GM23338 (cell line): ENCODE data around the gene ARHGAP11A. TPM values are rescaled to one million over a fixed set of nuclear protein-coding genes. Genes with fewer than 3 reads are reported as not detected.

Source experiments
- ATAC-seq: fragments of 200-7000 bp; cut with Tn5 transposase; 3 replicates; pipeline ENCODE4 v1.9.1; 2020
- DNase-seq: peaks from one replicate; pipeline ENCODE4 v3.0.0-alpha.2; 2015; ENCODE audit warnings: low spot score
- H2AFZ ChIP-seq: fragments of 200-600 bp; sonication (generic); 2 replicates; pipeline ENCODE4 v1.8.0; 2016; ENCODE audit warnings: antibody characterized with exemption, mild to moderate bottlenecking, moderate library complexity
- H3F3A ChIP-seq: fragments of 200-600 bp; sonication (generic); replicated peaks from 2 replicates; pipeline ENCODE4 v1.8.0; 2017; ENCODE audit warnings: antibody characterized with exemption, mixed run types, low read depth
- H3K27ac ChIP-seq: fragments of 200-600 bp; sonication (generic); 2 replicates; pipeline ENCODE4 v1.6.1; 2016; ENCODE audit warnings: low read depth
- H3K27me3 ChIP-seq: fragments of 200-600 bp; sonication (generic); 2 replicates; pipeline ENCODE4 v1.8.0; 2016; ENCODE audit warnings: mild to moderate bottlenecking, mixed run types, moderate library complexity; ENCODE audit not compliant: insufficient read depth
- H3K36me3 ChIP-seq: fragments of 200-600 bp; sonication (generic); 2 replicates; pipeline ENCODE4 v1.8.0; 2016; ENCODE audit warnings: mild to moderate bottlenecking; ENCODE audit not compliant: insufficient read depth
- H3K4me1 ChIP-seq: fragments of 200-600 bp; sonication (generic); 2 replicates; pipeline ENCODE4 v1.8.0; 2016; ENCODE audit warnings: mild to moderate bottlenecking, moderate library complexity; ENCODE audit not compliant: insufficient read depth
- H3K4me2 ChIP-seq: fragments of 200-600 bp; sonication (generic); 2 replicates; pipeline ENCODE4 v1.7.1; 2017; ENCODE audit warnings: mixed run types
- H3K4me3 ChIP-seq: fragments of 200-600 bp; sonication (generic); 2 replicates; pipeline ENCODE4 v1.6.1; 2016; ENCODE audit warnings: mixed run types
- H3K79me2 ChIP-seq: fragments of 200-600 bp; sonication (generic); replicated peaks from 2 replicates; pipeline ENCODE4 v1.8.0; 2017; ENCODE audit warnings: mild to moderate bottlenecking; ENCODE audit not compliant: insufficient read depth
- H3K9me2 ChIP-seq: fragments of 200-600 bp; sonication (generic); 2 replicates; pipeline ENCODE4 v1.8.0; 2017; ENCODE audit not compliant: insufficient read depth
- H4K20me1 ChIP-seq: fragments of 200-600 bp; sonication (generic); replicated peaks from 2 replicates; pipeline ENCODE4 v1.8.0; 2017; ENCODE audit warnings: mild to moderate bottlenecking; ENCODE audit not compliant: insufficient read depth
- H3K27ac Mint-ChIP-seq: 2 replicates; pipeline ENCODE4 v1.8.0; 2020; ENCODE audit warnings: inconsistent platforms, mild to moderate bottlenecking, moderate library complexity, mixed read lengths
- H3K27me3 Mint-ChIP-seq: 3 replicates; pipeline ENCODE4 v1.8.0; 2022; ENCODE audit warnings: low read depth, mild to moderate bottlenecking, moderate library complexity, mixed read lengths, inconsistent platforms; ENCODE audit not compliant: insufficient read depth, poor library complexity
- H3K36me3 Mint-ChIP-seq: 3 replicates; pipeline ENCODE4 v1.8.0; 2021; ENCODE audit warnings: low read depth, mild to moderate bottlenecking, inconsistent platforms, moderate library complexity, mixed read lengths
- H3K4me1 Mint-ChIP-seq: 3 replicates; pipeline ENCODE4 v1.8.0; 2020; ENCODE audit warnings: mild to moderate bottlenecking, inconsistent platforms, mixed read lengths
- H3K4me3 Mint-ChIP-seq: 3 replicates; pipeline ENCODE4 v1.8.0; 2021; ENCODE audit warnings: moderate library complexity, mild to moderate bottlenecking, inconsistent platforms, mixed read lengths
- H3K9me3 Mint-ChIP-seq: 3 replicates; pipeline ENCODE4 v1.8.0; 2020; ENCODE audit warnings: moderate library complexity, mild to moderate bottlenecking, inconsistent platforms, mixed read lengths
- CREB1 ChIP-seq: fragments of 250-450 bp; sonication (Bioruptor Pico); IDR thresholded peaks from 2 replicates; pipeline ENCODE4 v1.5.0; 2020; ENCODE audit warnings: low read depth, mild to moderate bottlenecking, moderate library complexity
- CTCF ChIP-seq, 2 experiments: fragments of 200-600 bp in 1 of 2; sonication (generic) in 1 of 2; conservative IDR thresholded peaks; 2 replicates each; pipeline versions ENCODE4 v1.5.1 to v1.6.1; 2016 to 2017; ENCODE audit warnings: antibody characterized with exemption in 2 of 2, low read depth in 2 of 2, mild to moderate bottlenecking in 2 of 2, moderate library complexity in 1 of 2
- ETS1 ChIP-seq: IDR thresholded peaks from 2 replicates; pipeline ENCODE4 v1.6.1; 2016; ENCODE audit warnings: antibody characterized with exemption
- EZH2 ChIP-seq: fragments of 200-600 bp; sonication (generic); IDR thresholded peaks from one replicate; pipeline ENCODE4 v1.8.0; 2017; ENCODE audit warnings: antibody characterized with exemption, mild to moderate bottlenecking, low read depth; ENCODE audit not compliant: unreplicated experiment
- EZH2phosphoT487 ChIP-seq: fragments of 200-600 bp; sonication (generic); IDR thresholded peaks from one replicate; pipeline ENCODE4 v1.8.1; 2018; ENCODE audit warnings: antibody characterized with exemption; ENCODE audit not compliant: unreplicated experiment
- NANOG ChIP-seq: IDR thresholded peaks from 2 replicates; pipeline ENCODE4 v1.6.1; 2016; ENCODE audit warnings: antibody characterized with exemption, borderline replicate concordance
- REST ChIP-seq: IDR thresholded peaks from one replicate; pipeline ENCODE4 v1.6.1; 2018; ENCODE audit warnings: antibody characterized with exemption; ENCODE audit not compliant: unreplicated experiment
- STAT1 ChIP-seq: IDR thresholded peaks from one replicate; pipeline ENCODE4 v1.6.1; 2016; ENCODE audit warnings: antibody characterized with exemption; ENCODE audit not compliant: unreplicated experiment
- ZNF331 ChIP-seq: fragments of 250-450 bp; sonication (Bioruptor Pico); IDR thresholded peaks from 2 replicates; pipeline ENCODE4 v1.5.0; 2020; ENCODE audit warnings: low read depth, mild to moderate bottlenecking, moderate library complexity
- polyA plus RNA-seq: library from polyadenylated mRNA; unstranded; fragments of >200 nt; fragmentation: Nextera tagmentation; extraction: Ambion mirVana; gene quantifications from 2 replicates; pipeline ENCODE4 v1.2.1, GENCODE V29; 2016
- total RNA-seq: library from RNA; depleted of rRNA; stranded (reverse); fragments of >200 nt; shearing (Covaris generic); gene quantifications from 2 replicates; pipeline ENCODE4 v1.2.3, GENCODE V29; 2014

ARHGAP11A gene
- total and polyA plus RNA-seq, 2 experiments from 2014 or later, result 28.3 to 43.1 TPM

- H3K4me1 Mint-ChIP-seq, result peaks cover 30% of the 10 kb centered on the region
- Histone ChIP-seq H3K79me2 (no peaks in the 10 kb centered on the region), H3F3A (no peaks in the 10 kb centered on the region), H3K36me3 (no peaks in the 10 kb centered on the region), H4K20me1 (no peaks in the 10 kb centered on the region; the same call in 1 of the 2 replicates), H3K9me2 (no peaks in the 10 kb centered on the region), H2AFZ (no peak overlapping the region), H3K4me1 (peaks cover 22% of the 10 kb centered on the region), H3K27ac (peak overlapping the region; percentile 40), H3K27me3 (no peaks in the 10 kb centered on the region), H3K4me2 (peak overlapping the region; percentile 41), H3K4me3 (no peak overlapping the region)
- H3K27me3 Mint-ChIP-seq, result peaks cover 4% of the 10 kb centered on the region
- peak overlapping the region; percentile 55; the same call in 1 of the 2 replicates for H3K27ac Mint-ChIP-seq
- peak; percentile 79 for ATAC-seq
- TF ChIP-seq EZH2phosphoT487 (no peak), ZNF331 (CRISPR knock-in tag) (no peak), CTCF (conservative IDR thresholded peaks at IDR 0.05; ENCODE audit: low read depth in 2 of 2) (no peak), STAT1 (no peak), NANOG (no peak), REST (no peak), CREB1 (CRISPR knock-in tag) (no peak), EZH2 (no peak)
- no peaks in the 10 kb centered on the region; the same call in 2 of the 3 replicates for H3K36me3 Mint-ChIP-seq
- peak; percentile 47 for DNase-seq
- H3K4me3 Mint-ChIP-seq, result no peak overlapping the region
- no peaks in the 10 kb centered on the region for H3K9me3 Mint-ChIP-seq
Observed at GRCh38 chr15:32669896-32670611, 54.8 kb downstream of the ARHGAP11A start.

GRCh38 chr15:32670623-32671022, 55.3 kb downstream of the ARHGAP11A start:
- Histone ChIP-seq H3K79me2 (no peaks in the 10 kb centered on the region), H3K36me3 (no peaks in the 10 kb centered on the region), H4K20me1 (no peaks in the 10 kb centered on the region; the same call in 1 of the 2 replicates), H2AFZ (no peak overlapping the region), H3K27me3 (no peaks in the 10 kb centered on the region), H3K9me2 (no peaks in the 10 kb centered on the region), H3K27ac (no peak overlapping the region), H3K4me2 (0 out of 2 replicates have a peak overlapping the region, but pooled peaks have one; percentile 41), H3K4me3 (no peak overlapping the region), H3K4me1 (peaks cover 22% of the 10 kb centered on the region), H3F3A (no peaks in the 10 kb centered on the region)
- H3K27ac Mint-ChIP-seq, result no peak overlapping the region
- ATAC-seq (no peak), DNase-seq (no peak)
- H3K9me3 Mint-ChIP-seq, result no peaks in the 10 kb centered on the region
- H3K27me3 Mint-ChIP-seq, result peaks cover 4% of the 10 kb centered on the region
- no peaks in the 10 kb centered on the region; the same call in 2 of the 3 replicates for H3K36me3 Mint-ChIP-seq
- no peak overlapping the region for H3K4me3 Mint-ChIP-seq
- peaks cover 30% of the 10 kb centered on the region for H3K4me1 Mint-ChIP-seq
- TF ChIP-seq CREB1 (CRISPR knock-in tag) (no peak), EZH2phosphoT487 (no peak), REST (no peak), ETS1 (no peak)
